Liver (tissue), 3 donors: ENCODE data around the gene KIF26A.

Source experiments
- EGR1 ChIP-seq, 2 donors: IDR thresholded peaks; 2 replicates each; pipeline ENCODE4 v1.6.1; 2016 to 2018; ENCODE audit warnings: antibody characterized with exemption in 2 of 2, low read depth in 2 of 2
- RAD21 ChIP-seq, 2 donors: IDR thresholded peaks; 2 replicates each; pipeline ENCODE4 v1.6.1; 2016; ENCODE audit warnings: antibody characterized with exemption in 2 of 2, mild to moderate bottlenecking in 2 of 2
- TF ChIP-seq, protein P1 (sequence below): fragments of 150-350 bp; IDR thresholded peaks from 2 replicates; pipeline ENCODE4 v1.5.1; 2017; ENCODE audit warnings: improper control_type of control experiment, low read depth, low read length; ENCODE audit not compliant: missing input control
- TF ChIP-seq, protein P2 (sequence below): IDR thresholded peaks from 2 replicates; pipeline ENCODE4 v1.6.1; 2016; ENCODE audit warnings: antibody characterized with exemption, mild to moderate bottlenecking
- TF ChIP-seq, protein P3 (sequence below): IDR thresholded peaks from 2 replicates; pipeline ENCODE4 v1.6.1; 2016; ENCODE audit warnings: antibody characterized with exemption
- donor health status: healthy.
- donor health status: healthy.

DNA sequence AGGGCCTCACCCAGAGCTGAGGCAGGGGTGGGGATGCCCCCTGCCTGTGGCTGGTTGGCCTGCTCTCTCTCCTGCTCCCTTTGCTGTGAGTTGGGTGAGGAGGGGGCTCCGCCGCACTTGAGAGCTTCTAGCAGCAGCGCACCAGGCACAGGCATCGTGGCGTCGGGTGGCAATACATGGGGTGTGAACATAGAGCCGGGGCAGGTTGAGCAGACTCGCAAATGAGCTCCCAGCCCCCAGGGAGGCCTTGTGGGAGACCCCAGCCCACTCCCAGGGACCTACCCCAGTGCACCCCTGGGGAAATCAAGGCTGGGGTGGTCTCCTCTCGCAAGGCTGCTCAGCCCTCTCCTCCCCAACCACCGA is 54.5 kb downstream of the KIF26A start:
- TF ChIP-seq, protein P1, sequence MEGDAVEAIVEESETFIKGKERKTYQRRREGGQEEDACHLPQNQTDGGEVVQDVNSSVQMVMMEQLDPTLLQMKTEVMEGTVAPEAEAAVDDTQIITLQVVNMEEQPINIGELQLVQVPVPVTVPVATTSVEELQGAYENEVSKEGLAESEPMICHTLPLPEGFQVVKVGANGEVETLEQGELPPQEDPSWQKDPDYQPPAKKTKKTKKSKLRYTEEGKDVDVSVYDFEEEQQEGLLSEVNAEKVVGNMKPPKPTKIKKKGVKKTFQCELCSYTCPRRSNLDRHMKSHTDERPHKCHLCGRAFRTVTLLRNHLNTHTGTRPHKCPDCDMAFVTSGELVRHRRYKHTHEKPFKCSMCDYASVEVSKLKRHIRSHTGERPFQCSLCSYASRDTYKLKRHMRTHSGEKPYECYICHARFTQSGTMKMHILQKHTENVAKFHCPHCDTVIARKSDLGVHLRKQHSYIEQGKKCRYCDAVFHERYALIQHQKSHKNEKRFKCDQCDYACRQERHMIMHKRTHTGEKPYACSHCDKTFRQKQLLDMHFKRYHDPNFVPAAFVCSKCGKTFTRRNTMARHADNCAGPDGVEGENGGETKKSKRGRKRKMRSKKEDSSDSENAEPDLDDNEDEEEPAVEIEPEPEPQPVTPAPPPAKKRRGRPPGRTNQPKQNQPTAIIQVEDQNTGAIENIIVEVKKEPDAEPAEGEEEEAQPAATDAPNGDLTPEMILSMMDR = no peak
- TF ChIP-seq, protein P2, sequence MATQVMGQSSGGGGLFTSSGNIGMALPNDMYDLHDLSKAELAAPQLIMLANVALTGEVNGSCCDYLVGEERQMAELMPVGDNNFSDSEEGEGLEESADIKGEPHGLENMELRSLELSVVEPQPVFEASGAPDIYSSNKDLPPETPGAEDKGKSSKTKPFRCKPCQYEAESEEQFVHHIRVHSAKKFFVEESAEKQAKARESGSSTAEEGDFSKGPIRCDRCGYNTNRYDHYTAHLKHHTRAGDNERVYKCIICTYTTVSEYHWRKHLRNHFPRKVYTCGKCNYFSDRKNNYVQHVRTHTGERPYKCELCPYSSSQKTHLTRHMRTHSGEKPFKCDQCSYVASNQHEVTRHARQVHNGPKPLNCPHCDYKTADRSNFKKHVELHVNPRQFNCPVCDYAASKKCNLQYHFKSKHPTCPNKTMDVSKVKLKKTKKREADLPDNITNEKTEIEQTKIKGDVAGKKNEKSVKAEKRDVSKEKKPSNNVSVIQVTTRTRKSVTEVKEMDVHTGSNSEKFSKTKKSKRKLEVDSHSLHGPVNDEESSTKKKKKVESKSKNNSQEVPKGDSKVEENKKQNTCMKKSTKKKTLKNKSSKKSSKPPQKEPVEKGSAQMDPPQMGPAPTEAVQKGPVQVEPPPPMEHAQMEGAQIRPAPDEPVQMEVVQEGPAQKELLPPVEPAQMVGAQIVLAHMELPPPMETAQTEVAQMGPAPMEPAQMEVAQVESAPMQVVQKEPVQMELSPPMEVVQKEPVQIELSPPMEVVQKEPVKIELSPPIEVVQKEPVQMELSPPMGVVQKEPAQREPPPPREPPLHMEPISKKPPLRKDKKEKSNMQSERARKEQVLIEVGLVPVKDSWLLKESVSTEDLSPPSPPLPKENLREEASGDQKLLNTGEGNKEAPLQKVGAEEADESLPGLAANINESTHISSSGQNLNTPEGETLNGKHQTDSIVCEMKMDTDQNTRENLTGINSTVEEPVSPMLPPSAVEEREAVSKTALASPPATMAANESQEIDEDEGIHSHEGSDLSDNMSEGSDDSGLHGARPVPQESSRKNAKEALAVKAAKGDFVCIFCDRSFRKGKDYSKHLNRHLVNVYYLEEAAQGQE = no peak
- TF ChIP-seq RAD21 (IDR thresholded peaks at IDR 0.05) (no peak), EGR1 (IDR thresholded peaks at IDR 0.05; ENCODE audit: low read depth in 2 of 2) (no peak)
- TF ChIP-seq, protein P3, sequence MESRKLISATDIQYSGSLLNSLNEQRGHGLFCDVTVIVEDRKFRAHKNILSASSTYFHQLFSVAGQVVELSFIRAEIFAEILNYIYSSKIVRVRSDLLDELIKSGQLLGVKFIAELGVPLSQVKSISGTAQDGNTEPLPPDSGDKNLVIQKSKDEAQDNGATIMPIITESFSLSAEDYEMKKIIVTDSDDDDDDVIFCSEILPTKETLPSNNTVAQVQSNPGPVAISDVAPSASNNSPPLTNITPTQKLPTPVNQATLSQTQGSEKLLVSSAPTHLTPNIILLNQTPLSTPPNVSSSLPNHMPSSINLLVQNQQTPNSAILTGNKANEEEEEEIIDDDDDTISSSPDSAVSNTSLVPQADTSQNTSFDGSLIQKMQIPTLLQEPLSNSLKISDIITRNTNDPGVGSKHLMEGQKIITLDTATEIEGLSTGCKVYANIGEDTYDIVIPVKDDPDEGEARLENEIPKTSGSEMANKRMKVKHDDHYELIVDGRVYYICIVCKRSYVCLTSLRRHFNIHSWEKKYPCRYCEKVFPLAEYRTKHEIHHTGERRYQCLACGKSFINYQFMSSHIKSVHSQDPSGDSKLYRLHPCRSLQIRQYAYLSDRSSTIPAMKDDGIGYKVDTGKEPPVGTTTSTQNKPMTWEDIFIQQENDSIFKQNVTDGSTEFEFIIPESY = no peak
